ENCODE data around the gene PDXK.

The PDXK gene

GRCh38 chr21:43764576-43765495 is 45.9 kb downstream of the PDXK start:
- no peak for DNase-seq

GRCh38 chr21:43766734-43767497 is 48.0 kb downstream of the PDXK start:
- no peak for DNase-seq

- DNase-seq, result no peak
These were observed 48.6 kb downstream of the PDXK start for GRCh38 chr21:43767498-43767983.

GRCh38 chr21:43767984-43768867 is 49.3 kb downstream of the PDXK start:
- DNase-seq, result no peak

GRCh38 chr21:43768868-43769167 is 49.9 kb downstream of the PDXK start:
- no peak for DNase-seq

- DNase-seq, result no peak
These were observed 50.5 kb downstream of the PDXK start for GRCh38 chr21:43769325-43769958.

- DNase-seq, result no peak
These were observed 51.2 kb downstream of the PDXK start for GRCh38 chr21:43770066-43770655.

GRCh38 chr21:43771199-43771675 is 52.3 kb downstream of the PDXK start:
- DNase-seq, result no peak

- no peak for DNase-seq
These were observed 52.9 kb downstream of the PDXK start for GRCh38 chr21:43771698-43772424.

GRCh38 chr21:43772425-43772821 is 53.5 kb downstream of the PDXK start:
- DNase-seq, result peak; percentile 44

- no peak for DNase-seq
These were observed 55.2 kb downstream of the PDXK start for GRCh38 chr21:43774163-43774562.

GRCh38 chr21:43775190-43775589 is 56.3 kb downstream of the PDXK start:
- no peak for DNase-seq

- peak; percentile 58 for DNase-seq
These were observed 57.0 kb downstream of the PDXK start, which contains the start of gene CSTB for GRCh38 chr21:43775795-43776430. Gene CSTB (minus strand): TSS chr21:43776308. CDS start chr21:43776269, 39 bp downstream.

GRCh38 chr21:43777953-43778352 is 59.0 kb downstream of the PDXK start:
- no peak for DNase-seq

- DNase-seq, result no peak
These were observed 59.8 kb downstream of the PDXK start for GRCh38 chr21:43778469-43779335.

GRCh38 chr21:43779660-43780059 is 60.7 kb downstream of the PDXK start:
- DNase-seq, result no peak

GRCh38 chr21:43781846-43782245 is 62.9 kb downstream of the PDXK start:
- no peak for DNase-seq

GRCh38 chr21:43782431-43783097 is 63.6 kb downstream of the PDXK start:
- DNase-seq, result no peak

Measured in NCI-H526 treated with DMSO at 0.1 percent for 48 hours (cell line).